T-helper 22 cell (primary cell): ENCODE results near the gene COL8A1.
"Not testable (repeated sequence)": the region's sequence is repeated elsewhere in the genome, so short reads cannot be mapped to it uniquely, and the experiment has no call there.

Source experiments
- DNase-seq: peaks from one replicate; pipeline ENCODE4 v3.0.0-alpha.2; 2020; ENCODE audit warnings: low read depth

The COL8A1 gene

DNA sequence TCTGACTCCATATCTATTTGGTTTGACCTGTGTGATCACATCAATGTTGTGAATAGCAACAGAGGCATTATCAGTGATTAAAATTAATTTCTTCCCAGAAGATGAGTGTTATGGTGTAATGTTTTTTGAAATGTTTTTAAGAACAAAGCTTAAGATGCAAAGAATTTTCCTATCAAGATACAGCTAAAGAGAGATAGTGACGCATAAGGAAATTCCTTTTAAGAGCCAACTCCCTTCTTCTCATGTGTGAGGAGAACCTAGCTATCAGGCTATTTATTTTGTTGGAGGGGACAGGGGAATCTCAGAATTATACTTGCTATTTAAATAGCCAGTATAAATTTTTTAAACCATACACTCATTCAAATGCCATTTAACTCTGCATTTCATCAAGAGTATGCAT, 71.3 kb downstream of the COL8A1 start:
- no peak for DNase-seq

DNA sequence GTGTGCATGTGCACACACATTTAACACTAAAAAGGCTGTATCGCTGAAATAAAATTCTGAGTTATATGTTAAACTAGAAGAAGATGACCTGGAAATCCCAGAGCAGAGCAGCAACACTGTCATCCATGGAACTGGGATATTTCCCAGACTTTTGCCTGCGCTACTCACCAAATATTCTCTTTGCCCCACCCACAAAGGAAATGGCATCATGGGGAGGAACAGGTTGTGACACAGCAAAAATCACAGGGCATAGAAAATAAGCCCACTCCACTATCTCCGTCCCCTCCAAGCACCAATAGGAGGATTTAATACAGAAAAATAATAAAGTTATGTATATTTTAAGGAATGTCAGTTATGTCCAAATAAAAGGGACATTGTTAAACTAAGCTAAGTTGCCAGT, 71.7 kb downstream of the COL8A1 start:
- no peak for DNase-seq

DNA sequence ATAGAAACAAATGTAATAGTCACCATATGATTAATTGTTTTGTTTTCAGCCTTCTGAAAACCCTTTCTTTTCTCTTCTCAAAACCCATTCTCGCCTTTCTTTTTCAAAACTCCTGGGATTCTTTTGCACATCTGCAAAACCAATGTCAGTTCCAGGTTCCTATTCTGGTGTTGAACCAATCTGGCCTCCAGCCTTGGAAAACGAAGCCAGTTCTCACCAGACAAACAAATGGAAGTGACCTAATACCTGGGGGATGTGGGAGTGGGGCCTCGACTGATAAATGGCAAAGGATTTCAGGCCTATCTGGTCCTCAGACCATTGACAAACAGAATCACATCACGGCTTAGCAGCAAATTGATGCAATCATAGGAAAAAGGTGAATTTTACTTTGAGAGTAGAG, 73.0 kb downstream of the COL8A1 start:
- no peak for DNase-seq

DNA sequence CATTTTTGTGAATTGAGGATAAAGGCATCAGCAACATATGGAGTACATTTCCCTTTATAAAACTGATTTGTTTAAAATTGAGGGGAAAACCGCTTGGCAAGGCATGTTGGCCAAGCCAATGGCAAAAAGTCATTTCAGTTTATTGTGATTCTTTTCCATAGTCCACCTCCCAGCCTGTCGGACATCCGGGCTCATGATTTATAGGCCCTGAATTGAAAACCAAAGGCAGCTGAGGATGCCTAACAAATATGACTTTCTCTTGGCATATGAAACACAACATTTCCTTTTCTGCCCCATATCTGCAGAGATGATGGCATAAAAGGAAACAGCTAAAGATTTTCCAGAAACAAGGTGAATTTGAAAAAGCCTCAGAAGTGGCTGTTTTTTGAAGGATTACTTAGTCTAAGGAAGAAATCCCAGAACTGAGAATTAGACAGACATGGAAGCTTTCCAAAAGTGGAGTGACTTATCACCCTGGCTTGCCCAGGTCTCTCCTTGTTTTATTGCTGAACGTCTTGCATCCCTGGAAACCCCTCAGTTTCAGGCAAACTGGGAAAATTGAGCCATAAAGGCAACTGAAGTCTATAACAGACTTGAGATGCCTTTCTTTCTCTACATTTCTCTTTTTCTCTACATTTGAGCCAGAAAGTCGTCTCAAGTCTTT, 74.0 kb downstream of the COL8A1 start:
- no peak for DNase-seq

DNA sequence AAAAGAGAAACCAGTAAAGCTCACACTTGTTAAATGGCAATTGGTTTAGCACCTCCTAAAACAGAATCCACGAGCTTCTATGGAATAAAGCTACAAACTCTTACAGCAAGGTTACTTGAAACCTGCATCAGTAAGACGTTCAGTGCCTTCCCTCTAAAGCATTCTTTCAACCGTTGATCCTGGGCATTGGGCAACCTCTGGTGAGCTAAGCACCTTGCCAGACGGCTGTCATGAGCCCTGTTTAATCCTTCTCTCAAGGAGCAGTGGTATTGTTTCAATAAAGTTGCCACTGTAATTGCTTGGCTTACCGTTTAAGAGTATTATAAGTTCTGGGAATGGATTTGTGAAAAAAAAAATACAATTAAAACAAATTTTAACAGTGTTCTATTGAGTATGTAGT, 75.0 kb downstream of the COL8A1 start:
- no peak for DNase-seq

DNA sequence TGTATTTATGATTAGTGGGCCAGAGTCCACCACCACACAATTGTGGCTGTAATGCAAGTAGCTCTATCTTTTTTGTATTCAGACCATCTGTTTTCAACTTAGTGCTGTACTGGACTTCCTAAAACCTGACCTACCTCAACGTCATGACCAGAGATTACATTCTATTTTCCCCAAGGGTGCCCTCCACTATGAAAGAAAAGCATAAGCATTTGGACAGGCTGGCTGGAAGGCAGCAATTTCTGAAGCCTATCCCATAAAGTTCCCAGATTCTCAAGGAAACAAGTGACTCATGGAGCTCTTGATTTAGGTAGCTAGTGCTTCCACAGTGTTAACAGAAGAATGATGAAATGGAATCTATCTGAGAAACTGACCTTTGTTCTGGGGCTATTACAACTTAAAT, 75.8 kb downstream of the COL8A1 start:
- DNase-seq = no peak

DNA sequence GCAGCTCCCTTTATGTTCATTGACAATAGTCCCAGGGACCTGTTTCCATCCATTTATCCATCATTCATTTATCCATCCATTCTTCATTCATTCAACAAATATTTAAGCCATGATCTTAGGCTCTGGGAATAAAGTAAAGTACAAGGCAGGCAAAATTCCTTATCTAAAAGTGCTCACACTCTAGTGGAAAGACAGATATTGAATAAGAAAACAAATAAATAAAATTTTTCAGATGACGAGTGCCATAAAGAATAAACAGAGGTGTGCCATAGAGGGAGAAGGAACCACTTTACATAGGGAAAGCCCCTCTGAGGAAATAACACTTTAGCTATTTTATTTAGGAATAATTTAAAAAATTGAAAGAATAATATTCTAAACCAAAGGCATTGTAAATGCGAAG, 76.2 kb downstream of the COL8A1 start:
- DNase-seq = no peak

DNA sequence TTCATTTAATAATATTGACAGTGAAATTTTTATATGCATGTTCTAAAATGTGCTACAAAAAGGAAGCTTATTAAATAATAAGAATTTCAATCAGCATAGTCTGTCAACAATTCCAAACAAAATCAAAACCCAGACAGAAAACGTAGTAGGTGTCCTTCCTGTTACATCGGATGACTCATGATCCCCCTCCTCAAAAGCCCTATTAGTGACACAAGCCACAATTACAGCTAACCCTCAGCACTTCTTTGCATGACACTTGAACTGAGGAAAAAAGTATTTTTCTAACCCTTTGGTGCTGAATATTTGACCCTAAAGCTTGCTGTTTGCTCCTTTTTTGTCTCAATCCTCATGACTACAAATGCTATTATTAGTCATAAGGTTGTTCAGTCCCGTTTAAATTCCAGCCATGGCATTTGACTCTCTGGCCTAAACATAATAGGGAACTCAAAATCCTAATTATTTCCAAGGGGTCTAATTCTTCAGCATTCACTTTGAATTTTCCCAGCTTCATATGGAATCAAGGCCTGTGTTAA, 78.1 kb downstream of the COL8A1 start:
- no peak for DNase-seq

DNA sequence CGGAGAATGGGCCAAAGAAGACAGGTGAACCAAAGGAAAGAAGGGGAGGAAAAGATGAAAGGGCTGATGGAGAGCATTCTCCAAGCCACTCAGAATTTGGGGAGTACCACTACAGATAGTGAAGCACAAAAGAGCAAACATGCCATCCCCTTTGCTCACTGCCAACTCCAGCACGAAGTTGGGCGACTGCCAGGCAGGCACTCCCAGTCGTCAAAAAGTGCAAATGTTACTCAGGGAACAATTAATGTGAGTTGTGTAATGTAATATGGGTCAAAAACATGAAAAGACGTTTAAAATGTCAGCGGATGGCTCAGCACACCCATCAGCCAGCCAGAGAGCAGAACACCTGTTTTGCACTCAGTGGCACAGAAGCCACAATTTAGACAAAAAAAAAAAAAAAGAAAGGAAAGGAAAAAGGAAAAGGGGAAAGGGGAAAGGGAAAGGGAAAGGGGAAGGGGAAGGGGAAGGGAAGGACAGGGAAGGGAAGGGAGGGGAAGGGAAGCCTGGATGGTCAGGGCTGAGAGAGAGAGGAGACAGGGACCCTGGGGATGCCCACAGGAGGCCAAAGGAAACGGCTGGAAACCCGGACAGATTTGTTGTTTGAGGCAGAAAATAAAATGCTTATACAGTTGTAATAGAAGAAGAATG, 82.7 kb downstream of the COL8A1 start:
- no peak for DNase-seq

DNA sequence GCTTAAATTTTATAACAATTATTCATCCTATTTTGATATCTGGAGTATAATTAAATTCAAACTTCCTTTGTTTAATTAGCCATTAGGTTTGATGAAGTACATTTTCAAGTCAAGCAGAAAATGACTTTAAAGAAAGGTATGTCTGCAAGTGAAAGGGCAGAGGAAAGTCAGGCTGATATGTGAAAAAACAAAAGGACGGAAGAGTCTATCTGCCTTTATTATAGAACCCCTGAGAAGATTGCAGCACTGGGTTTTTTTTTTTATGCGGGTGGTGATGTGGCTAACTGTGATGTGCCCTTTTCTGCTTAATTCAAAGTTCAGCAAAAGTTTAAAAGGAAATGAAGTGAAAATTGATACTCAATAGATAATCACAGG, 83.2 kb downstream of the COL8A1 start:
- DNase-seq = no peak

DNA sequence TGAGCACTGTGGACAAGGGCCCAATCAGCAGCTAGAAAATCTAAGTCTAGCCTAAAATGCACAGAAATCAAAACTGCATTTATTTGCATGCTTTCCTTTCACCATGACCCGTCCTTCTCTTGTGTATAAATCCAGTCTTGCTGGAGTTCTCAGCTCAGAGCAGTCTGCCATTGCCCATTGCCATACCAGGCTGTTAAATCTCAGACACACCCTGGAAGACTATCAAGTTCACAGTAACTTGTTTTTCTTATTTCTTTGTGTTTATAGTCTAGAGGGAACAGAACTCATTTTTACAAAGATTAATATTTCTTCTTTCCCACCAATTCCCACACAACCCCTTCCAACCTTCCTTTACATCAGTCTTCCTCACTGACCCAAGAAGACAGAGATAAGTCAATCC, 85.9 kb downstream of the COL8A1 start:
- DNase-seq = no peak

DNA sequence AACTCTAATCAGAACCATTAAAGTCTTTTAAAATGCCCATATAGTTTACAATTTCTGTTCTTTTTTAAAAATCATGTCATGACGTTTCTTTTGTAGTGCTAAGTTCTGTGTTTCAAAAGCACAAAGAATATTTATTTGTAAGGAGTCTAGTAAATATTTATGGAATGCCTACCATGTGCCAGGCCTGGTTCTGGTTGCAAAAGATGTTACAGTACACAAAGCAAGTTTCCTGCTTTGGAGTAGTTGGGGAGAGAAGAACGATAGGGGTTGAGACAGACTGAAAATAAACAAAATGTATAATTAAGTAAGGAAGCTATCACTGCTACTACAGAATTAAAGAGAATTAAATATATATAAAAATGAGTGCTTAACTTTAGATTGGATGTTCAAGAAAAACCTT, 92.5 kb downstream of the COL8A1 start:
- DNase-seq = no peak

DNA sequence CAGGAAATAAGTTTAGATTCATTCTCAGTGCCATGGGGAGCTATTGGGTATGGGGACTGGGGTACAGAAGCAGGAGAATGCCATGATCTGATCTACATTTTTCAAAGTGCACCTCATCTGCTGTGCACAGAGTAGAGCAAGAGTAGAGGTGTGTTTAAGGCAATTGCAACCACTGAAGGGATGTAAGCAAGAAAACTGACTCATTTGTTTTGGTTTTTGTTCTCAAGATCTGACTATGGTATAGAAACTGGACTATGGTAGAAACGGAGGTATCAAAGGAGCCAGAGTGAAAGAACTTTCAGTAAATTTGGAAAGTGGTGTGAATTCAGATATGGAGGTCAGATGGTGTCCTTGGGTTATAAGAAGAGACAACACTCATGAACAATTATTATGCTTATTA, 93.1 kb downstream of the COL8A1 start:
- no peak for DNase-seq

DNA sequence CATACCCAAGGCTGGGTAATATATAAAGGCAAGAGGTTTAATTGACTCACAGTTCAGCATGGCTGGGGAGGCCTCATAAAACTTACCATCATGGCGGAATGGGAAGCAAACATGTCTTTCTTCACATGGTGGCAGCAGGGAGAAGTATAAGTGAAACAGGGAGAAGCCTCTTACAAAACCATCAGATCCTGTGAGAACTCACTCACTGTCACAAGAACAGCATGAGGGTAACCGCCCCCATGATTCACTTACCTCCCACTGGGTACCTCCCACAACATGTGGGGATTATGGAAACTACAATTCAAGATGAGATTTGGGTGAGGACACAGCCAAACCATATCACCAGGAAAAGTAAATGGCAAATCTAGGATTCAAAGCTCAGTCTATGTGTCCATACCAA, 102.0 kb downstream of the COL8A1 start:
- DNase-seq = not testable (repeated sequence)

DNA sequence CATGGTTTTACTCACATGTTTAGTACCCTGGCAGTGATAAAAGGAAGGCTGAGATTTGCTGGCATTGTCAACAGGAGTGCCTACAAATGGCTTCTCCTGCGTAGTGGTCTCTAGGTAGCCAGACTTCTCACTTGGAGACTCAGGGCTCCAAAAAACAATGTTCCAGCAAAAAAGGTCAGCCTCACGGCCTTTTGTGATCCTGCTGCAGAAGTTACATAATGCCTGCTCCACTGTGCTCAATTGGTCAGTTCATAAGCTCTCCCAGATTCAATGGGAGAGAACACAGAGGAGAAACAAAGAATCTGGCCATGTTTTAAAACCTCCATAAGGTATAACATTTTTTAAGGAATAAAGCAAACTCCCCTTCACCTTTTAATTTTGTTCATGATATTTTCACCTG, 103.2 kb downstream of the COL8A1 start:
- no peak for DNase-seq

DNA sequence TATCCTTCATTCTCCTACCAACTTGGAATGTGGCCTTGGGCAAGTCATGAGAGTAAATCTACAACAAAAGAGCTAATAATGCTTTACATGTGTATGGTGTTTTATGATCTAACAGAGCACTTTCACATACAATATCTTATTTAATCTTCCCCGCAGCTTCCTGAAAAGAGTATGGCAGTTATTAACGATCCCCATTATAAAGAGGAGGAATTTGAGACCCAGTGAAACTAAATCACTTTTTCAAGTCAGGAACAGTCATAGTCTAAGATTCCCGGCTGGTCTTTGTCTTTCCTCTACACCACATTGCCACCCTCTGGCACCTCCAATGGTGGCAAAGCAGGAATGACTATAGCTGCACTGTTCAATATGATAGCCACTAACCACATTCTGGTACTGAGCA, 109.5 kb downstream of the COL8A1 start:
- DNase-seq = no peak

DNA sequence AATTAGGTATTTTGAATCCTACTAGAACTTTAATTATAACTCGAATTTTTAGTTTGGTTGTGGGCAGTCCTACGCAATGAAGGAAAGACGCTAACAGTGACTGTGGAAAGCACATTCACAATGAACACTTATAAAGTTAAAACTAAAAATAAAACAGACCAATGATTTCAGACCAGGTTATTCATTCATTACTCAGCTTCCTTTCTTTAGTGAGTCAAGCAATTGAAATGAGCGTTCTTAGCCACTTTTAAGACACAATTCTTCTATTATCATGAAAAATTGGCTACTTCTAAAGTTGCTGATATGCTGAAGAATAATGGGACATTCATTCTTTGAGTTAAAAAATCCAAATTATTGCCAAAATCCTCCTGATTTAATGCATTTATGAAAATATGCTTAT, 113.3 kb downstream of the COL8A1 start:
- no peak for DNase-seq

DNA sequence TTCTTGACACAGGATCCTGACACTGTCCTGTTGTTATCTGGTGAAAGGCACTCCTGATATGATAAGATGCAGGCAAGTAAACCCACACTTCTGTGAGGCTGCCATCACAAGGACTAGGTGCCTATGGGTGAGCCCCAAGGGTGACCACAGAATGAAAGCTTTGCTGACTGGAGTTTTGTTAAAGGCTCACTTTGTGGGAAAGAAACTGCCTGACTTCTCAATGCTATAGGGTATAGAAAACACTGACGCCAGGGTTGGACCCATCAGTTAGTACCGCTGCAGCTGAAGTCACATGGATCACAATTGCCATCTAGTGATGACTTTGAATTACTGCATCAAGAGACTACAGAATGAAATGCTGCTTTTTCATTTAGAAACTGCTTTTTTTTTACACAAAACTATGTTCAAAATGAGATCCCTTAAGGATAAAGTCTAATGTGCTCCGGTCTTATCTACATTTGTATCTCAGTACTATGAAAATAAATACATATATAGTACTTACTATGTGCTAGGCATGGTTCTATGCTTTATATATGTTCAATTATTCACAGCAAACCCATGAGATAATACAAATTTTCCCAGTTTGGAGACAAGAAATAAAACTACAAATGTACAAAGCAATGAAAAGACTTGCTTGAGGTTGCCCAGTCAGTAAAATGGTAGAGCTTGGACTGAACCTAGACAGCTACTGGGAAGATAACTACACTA, 115.0 kb downstream of the COL8A1 start:
- DNase-seq = no peak

DNA sequence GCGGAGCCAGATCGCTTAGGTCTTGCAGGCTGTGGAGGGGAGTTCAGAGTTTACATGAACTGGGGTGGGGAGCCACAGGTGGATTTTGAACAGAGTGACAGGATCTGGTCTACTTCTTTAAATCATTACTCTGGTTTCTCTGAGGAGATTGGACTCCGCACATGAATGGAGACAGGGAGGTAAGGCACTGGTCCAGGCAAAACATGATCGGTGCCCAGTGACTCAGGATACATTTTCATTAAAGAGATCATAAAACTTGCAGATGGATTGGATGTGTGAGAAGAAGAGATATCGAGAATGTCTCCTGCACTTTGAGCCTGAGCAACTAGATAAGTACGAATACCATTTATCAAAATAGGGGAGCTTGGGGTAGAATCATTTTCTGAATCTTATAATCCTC, 117.4 kb downstream of the COL8A1 start:
- DNase-seq = no peak

DNA sequence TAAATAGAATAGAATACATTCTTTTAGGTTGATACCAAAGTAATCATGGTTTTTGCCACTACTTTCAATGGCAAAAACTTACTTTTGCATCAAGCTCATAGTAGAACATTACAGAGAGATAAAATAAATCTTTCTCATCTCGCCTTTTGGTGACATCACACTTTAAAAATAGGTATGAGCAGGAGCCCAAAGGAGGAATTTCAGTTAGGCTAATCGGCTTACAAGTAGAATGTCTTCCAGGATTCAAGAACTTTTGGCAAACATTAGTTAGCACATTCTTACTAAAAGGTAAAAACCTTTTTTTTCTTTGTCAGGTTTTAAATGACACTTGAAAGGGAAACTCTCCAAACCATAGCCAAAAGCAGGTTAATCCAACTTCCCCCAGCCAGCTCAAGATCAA, 119.6 kb downstream of the COL8A1 start:
- no peak for DNase-seq

DNA sequence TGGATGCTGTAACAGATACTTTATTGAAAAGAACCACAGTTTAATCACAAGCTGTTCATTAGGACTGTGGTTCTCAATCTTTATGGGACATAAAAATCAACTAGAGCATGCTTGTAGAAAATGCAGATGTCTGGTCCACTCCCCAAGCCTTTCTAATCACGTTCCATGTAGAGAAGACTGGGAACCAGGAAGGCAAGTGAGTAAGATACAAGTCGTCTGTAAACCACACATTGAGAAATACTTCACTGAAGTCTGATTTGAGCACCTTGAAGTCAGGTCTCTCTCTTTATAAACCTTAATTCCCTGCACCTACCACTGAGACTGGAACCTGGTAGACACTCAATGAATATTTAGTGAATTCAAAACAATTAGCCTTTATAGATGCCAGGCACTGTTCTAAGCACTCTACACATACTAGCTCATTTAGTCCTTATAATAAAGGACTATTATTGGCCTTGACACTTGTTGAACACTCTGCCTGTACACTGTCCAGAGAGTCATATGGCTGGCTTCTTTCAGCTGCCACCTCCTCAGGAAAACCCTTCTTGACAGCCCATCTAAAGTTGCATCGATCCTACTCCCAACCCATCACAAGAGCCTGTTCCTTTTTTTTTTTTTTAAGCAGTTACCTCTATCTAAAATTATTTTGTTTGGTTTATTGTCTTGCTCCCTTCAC, 120.2 kb downstream of the COL8A1 start:
- DNase-seq = no peak

DNA sequence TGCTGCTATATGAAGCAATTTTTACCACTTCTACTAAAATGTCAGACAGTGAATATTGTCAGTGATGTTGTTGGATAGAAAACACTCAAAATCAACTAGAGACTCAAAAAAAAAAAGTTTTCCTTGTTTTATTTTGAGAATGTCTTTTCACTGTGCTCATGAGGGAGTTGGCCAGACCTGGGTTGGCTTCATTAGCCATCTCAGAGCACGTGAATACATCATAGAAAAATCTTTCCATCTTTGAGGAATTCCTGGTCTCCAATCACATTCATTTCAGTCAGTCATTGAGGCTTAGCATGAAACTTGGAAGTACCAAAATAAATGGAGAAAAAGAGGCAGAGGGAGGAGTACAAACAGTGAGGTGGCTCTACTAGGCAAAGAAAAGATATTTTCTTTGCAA, 121.6 kb downstream of the COL8A1 start:
- DNase-seq = no peak

DNA sequence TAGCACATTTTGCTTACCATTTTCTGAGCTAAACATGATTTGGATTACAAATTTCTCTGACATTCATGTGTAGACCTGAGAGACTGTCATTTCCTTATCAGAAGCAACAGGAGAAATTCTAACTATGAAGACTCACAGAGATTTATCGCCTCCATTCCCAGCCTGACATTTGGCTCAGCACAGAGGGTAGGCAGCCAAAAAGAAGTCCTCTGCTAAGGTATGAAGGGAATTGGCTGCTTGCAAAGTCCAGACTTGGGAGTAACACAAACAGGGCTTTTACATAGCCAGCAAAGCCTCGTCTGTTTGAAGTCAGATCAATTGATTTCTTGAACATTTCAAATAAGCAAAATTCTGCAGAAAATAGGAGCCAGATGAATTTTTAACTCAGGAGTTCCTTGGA, 122.2 kb downstream of the COL8A1 start:
- no peak for DNase-seq
